ENCODE measurements around the gene OTOS. TPM values are rescaled to one million over a fixed set of nuclear protein-coding genes. Genes with fewer than 3 reads are reported as not detected.

OTOS gene
- total RNA-seq, 1 experiment from 2014 or later = not detected

- DNase-seq = no peak
- peaks cover 91% of the 10 kb centered on the region for H3K27me3 Mint-ChIP-seq (ENCODE audit: unreplicated experiment)
- TF ChIP-seq, protein P1, sequence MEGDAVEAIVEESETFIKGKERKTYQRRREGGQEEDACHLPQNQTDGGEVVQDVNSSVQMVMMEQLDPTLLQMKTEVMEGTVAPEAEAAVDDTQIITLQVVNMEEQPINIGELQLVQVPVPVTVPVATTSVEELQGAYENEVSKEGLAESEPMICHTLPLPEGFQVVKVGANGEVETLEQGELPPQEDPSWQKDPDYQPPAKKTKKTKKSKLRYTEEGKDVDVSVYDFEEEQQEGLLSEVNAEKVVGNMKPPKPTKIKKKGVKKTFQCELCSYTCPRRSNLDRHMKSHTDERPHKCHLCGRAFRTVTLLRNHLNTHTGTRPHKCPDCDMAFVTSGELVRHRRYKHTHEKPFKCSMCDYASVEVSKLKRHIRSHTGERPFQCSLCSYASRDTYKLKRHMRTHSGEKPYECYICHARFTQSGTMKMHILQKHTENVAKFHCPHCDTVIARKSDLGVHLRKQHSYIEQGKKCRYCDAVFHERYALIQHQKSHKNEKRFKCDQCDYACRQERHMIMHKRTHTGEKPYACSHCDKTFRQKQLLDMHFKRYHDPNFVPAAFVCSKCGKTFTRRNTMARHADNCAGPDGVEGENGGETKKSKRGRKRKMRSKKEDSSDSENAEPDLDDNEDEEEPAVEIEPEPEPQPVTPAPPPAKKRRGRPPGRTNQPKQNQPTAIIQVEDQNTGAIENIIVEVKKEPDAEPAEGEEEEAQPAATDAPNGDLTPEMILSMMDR (IDR thresholded peaks at IDR 0.05; ENCODE audit: unreplicated experiment) = no peak
- H3K27ac Mint-ChIP-seq (ENCODE audit: unreplicated experiment) = no peak overlapping the region
- no peak overlapping the region for H3K4me3 Mint-ChIP-seq (ENCODE audit: low read depth, unreplicated experiment)
- no TSS peak for BruUV-seq (replicated peaks)
- peaks cover 5% of the 10 kb centered on the region for H3K9me3 Mint-ChIP-seq (ENCODE audit: low read depth, unreplicated experiment)
- CTCF ChIA-PET = no interaction called here
- H3K4me1 Mint-ChIP-seq (ENCODE audit: low read depth, unreplicated experiment) = no peaks in the 10 kb centered on the region
- intact Hi-C loops (cut with micrococcal nuclease; ENCODE audit: unreplicated experiment) = no loop called here
- H3K36me3 Mint-ChIP-seq (ENCODE audit: insufficient read depth, unreplicated experiment) = no peaks in the 10 kb centered on the region
Observed at GRCh38 chr2:240103136-240103535, 37.3 kb downstream of the OTOS start.

- no peaks in the 10 kb centered on the region for H3K4me1 Mint-ChIP-seq (ENCODE audit: low read depth, unreplicated experiment)
- TF ChIP-seq, protein P1 (IDR thresholded peaks at IDR 0.05; ENCODE audit: unreplicated experiment) = no peak
- H3K9me3 Mint-ChIP-seq (ENCODE audit: low read depth, unreplicated experiment) = peaks cover 5% of the 10 kb centered on the region
- H3K36me3 Mint-ChIP-seq (ENCODE audit: insufficient read depth, unreplicated experiment) = no peaks in the 10 kb centered on the region
- no peak overlapping the region for H3K4me3 Mint-ChIP-seq (ENCODE audit: low read depth, unreplicated experiment)
- no TSS peak for BruUV-seq (replicated peaks)
- intact Hi-C loops (cut with micrococcal nuclease; ENCODE audit: unreplicated experiment) = no loop called here
- H3K27me3 Mint-ChIP-seq (ENCODE audit: unreplicated experiment) = peaks cover 100% of the 10 kb centered on the region
- no peak overlapping the region for H3K27ac Mint-ChIP-seq (ENCODE audit: unreplicated experiment)
- DNase-seq = no peak
- CTCF ChIA-PET = interaction anchor here (0.7 kb wide), 1 partner anchor 1921 kb away, joined by 4 read pairs; no protein-coding TSS in a partner anchor
Observed at GRCh38 chr2:240098349-240098748, 42.1 kb downstream of the OTOS start.

- no TSS peak for BruUV-seq (replicated peaks)
- peaks cover 90% of the 10 kb centered on the region for H3K27me3 Mint-ChIP-seq (ENCODE audit: unreplicated experiment)
- H3K4me1 Mint-ChIP-seq (ENCODE audit: low read depth, unreplicated experiment) = no peaks in the 10 kb centered on the region
- DNase-seq = no peak
- H3K36me3 Mint-ChIP-seq (ENCODE audit: insufficient read depth, unreplicated experiment) = no peaks in the 10 kb centered on the region
- CTCF ChIA-PET = interaction anchor here (0.6 kb wide), 1 partner anchor 539 kb away, joined by 4 read pairs; no protein-coding TSS in a partner anchor
- peaks cover 8% of the 10 kb centered on the region for H3K9me3 Mint-ChIP-seq (ENCODE audit: low read depth, unreplicated experiment)
- no peak overlapping the region for H3K27ac Mint-ChIP-seq (ENCODE audit: unreplicated experiment)
- TF ChIP-seq, protein P1 (IDR thresholded peaks at IDR 0.05; ENCODE audit: unreplicated experiment) = no peak
- no peak overlapping the region for H3K4me3 Mint-ChIP-seq (ENCODE audit: low read depth, unreplicated experiment)
- intact Hi-C loops (cut with micrococcal nuclease; ENCODE audit: unreplicated experiment) = no loop called here
Observed at GRCh38 chr2:240095556-240096523, 44.6 kb downstream of the OTOS start.

DNA sequence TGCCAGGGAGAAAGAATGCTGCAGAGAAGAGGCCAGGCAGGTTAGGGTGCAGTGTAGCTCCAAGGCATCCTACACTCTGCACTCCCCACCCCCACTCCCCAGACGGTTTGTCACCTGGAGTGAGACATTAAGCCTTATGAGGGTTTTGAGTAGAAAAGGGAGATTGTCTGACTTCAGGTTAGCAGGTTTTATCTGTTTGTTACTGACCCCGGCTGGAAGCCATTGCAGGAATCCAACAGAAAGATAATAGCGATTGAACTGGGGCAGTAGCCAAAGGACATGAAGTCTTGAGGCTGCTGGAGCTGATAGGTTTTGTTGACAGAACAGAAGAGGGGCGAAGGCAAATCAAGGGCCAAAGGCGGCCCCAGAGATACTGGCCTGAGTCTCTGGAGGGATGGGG lies 51.2 kb downstream of the OTOS start:
- TF ChIP-seq, protein P1 (IDR thresholded peaks at IDR 0.05; ENCODE audit: unreplicated experiment) = no peak

More for the DNA sequence above, 51.2 kb downstream of the OTOS start:
- no peak for DNase-seq
- no TSS peak for BruUV-seq (replicated peaks)
- Mint-ChIP-seq H3K4me1 (ENCODE audit: low read depth, unreplicated experiment) (no peaks in the 10 kb centered on the region), H3K9me3 (ENCODE audit: low read depth, unreplicated experiment) (peaks cover 13% of the 10 kb centered on the region), H3K4me3 (ENCODE audit: low read depth, unreplicated experiment) (no peak overlapping the region), H3K36me3 (ENCODE audit: insufficient read depth, unreplicated experiment) (no peaks in the 10 kb centered on the region), H3K27ac (ENCODE audit: unreplicated experiment) (no peak overlapping the region), H3K27me3 (ENCODE audit: unreplicated experiment) (peaks cover 64% of the 10 kb centered on the region)
- intact Hi-C loops (cut with micrococcal nuclease; ENCODE audit: unreplicated experiment) = no loop called here
- CTCF ChIA-PET = no interaction called here

Other genes with a start within 250 kb of the OTOS start
- 137 and 148 TPM in 2 replicates for gene NDUFA10, start 115.3 kb downstream of the OTOS start, total RNA-seq (2022)
- gene OR6B2, start 110.2 kb downstream of the OTOS start, total RNA-seq (2022) = not detected in 2 replicates
- not detected in 2 replicates for gene OR6B3, start 87.1 kb downstream of the OTOS start, total RNA-seq (2022)
- gene COPS9, start 4.4 kb downstream of the OTOS start, total RNA-seq (2022) = 94.4 and 106 TPM in 2 replicates

Measured in Calu3 (cell line).